H9 (cell line): Measurements from ENCODE around the gene SYNGR2. TPM values are rescaled to one million over a fixed set of nuclear protein-coding genes. Genes with fewer than 3 reads are reported as not detected.
A peak's percentile ranks its signal among the peaks of the same experiment; 100 is the strongest.

ENCODE experiments used
- DNase-seq: peaks from one replicate; pipeline ENCODE4 v3.0.0-alpha.2; 2017
- H2AFZ ChIP-seq: one replicate; pipeline ENCODE4 v1.6.1; 2013; ENCODE audit warnings: mild to moderate bottlenecking, low read length, control low read depth, moderate library complexity
- H2AK5ac ChIP-seq: 2 replicates; pipeline ENCODE4 v1.6.1; 2013; ENCODE audit warnings: low read length, control low read depth, mixed read lengths; ENCODE audit not compliant: insufficient read length
- H2BK120ac ChIP-seq: one replicate; pipeline ENCODE4 v1.6.1; 2013; ENCODE audit warnings: low read depth, mild to moderate bottlenecking, low read length, control low read depth, inconsistent platforms; ENCODE audit not compliant: poor library complexity, severe bottlenecking
- H2BK12ac ChIP-seq: 2 replicates; pipeline ENCODE4 v1.6.1; 2013; ENCODE audit warnings: low read length, control low read depth, mixed read lengths, low read depth; ENCODE audit not compliant: insufficient read length
- H2BK15ac ChIP-seq: 2 replicates; pipeline ENCODE4 v1.6.1; 2013; ENCODE audit warnings: low read depth, low read length, control low read depth
- H2BK20ac ChIP-seq: one replicate; pipeline ENCODE4 v1.6.1; 2013; ENCODE audit warnings: low read depth, mild to moderate bottlenecking, low read length, control low read depth, inconsistent platforms; ENCODE audit not compliant: poor library complexity, severe bottlenecking
- H2BK5ac ChIP-seq: 2 replicates; pipeline ENCODE4 v1.6.1; 2013; ENCODE audit warnings: low read length, control low read depth, mixed read lengths; ENCODE audit not compliant: insufficient read length
- H3K14ac ChIP-seq: 2 replicates; pipeline ENCODE4 v1.6.1; 2013; ENCODE audit warnings: low read length, control low read depth; ENCODE audit not compliant: insufficient read depth
- H3K18ac ChIP-seq: 2 replicates; pipeline ENCODE4 v1.6.1; 2013; ENCODE audit warnings: low read depth, mild to moderate bottlenecking, mixed read lengths, low read length, control low read depth; ENCODE audit not compliant: insufficient read length
- H3K23ac ChIP-seq: 2 replicates; pipeline ENCODE4 v1.6.1; 2013; ENCODE audit warnings: low read length, control low read depth, mixed read lengths, low read depth; ENCODE audit not compliant: insufficient read length
- H3K23me2 ChIP-seq: 2 replicates; pipeline ENCODE4 v1.6.1; 2013; ENCODE audit warnings: low read depth, mild to moderate bottlenecking, mixed read lengths, low read length, control low read depth; ENCODE audit not compliant: insufficient read length, poor library complexity, severe bottlenecking
- H3K27ac ChIP-seq: 2 replicates; pipeline ENCODE4 v1.5.1; 2013; ENCODE audit warnings: low read length, control low read depth, mixed read lengths, low read depth; ENCODE audit not compliant: insufficient read length
- H3K27me3 ChIP-seq: 2 replicates; pipeline ENCODE4 v1.6.1; 2013; ENCODE audit warnings: low read length, control low read depth, inconsistent platforms; ENCODE audit not compliant: insufficient read depth
- H3K4ac ChIP-seq: 2 replicates; pipeline ENCODE4 v1.6.1; 2013; ENCODE audit warnings: low read depth, mild to moderate bottlenecking, control low read depth, inconsistent platforms, low read length, moderate library complexity
- H3K4me1 ChIP-seq: 2 replicates; pipeline ENCODE4 v1.6.1; 2013; ENCODE audit warnings: low read length, control low read depth, inconsistent platforms; ENCODE audit not compliant: insufficient read depth
- H3K4me2 ChIP-seq: 2 replicates; pipeline ENCODE4 v1.6.1; 2013; ENCODE audit warnings: low read length, control low read depth, mixed read lengths; ENCODE audit not compliant: insufficient read length, insufficient read depth
- H3K56ac ChIP-seq: 2 replicates; pipeline ENCODE4 v1.6.1; 2013; ENCODE audit warnings: low read depth, mild to moderate bottlenecking, mixed read lengths, low read length, control low read depth; ENCODE audit not compliant: insufficient read length
- H3K79me1 ChIP-seq: 2 replicates; pipeline ENCODE4 v1.6.1; 2013; ENCODE audit warnings: low read depth, mild to moderate bottlenecking, moderate library complexity, low read length, control low read depth, inconsistent platforms; ENCODE audit not compliant: insufficient read depth, poor library complexity, severe bottlenecking
- H3K79me2 ChIP-seq: 2 replicates; pipeline ENCODE4 v1.6.1; 2013; ENCODE audit warnings: low read length, control low read depth, inconsistent platforms; ENCODE audit not compliant: insufficient read depth
- H3K9ac ChIP-seq: 2 replicates; pipeline ENCODE4 v1.6.1; 2013; ENCODE audit warnings: low read length, control low read depth, mixed read lengths; ENCODE audit not compliant: insufficient read length; ENCODE audit errors: extremely low read depth
- H3K9me3 ChIP-seq: one replicate; pipeline ENCODE4 v1.6.1; 2013; ENCODE audit warnings: low read depth, low read length, inconsistent platforms; ENCODE audit not compliant: control insufficient read depth
- H3T11ph ChIP-seq: one replicate; pipeline ENCODE4 v1.6.1; 2013; ENCODE audit warnings: mild to moderate bottlenecking, low read length, control low read depth, inconsistent platforms
- H4K20me1 ChIP-seq: one replicate; pipeline ENCODE4 v1.6.1; 2013; ENCODE audit not compliant: control insufficient read depth, insufficient read length, insufficient read depth
- H4K5ac ChIP-seq: 2 replicates; pipeline ENCODE4 v1.6.1; 2013; ENCODE audit warnings: low read depth, mild to moderate bottlenecking, mixed read lengths, low read length, control low read depth; ENCODE audit not compliant: insufficient read length
- H4K8ac ChIP-seq: replicated peaks from 2 replicates; pipeline ENCODE4 v1.6.1; 2013; ENCODE audit warnings: low read length, control low read depth, mixed read lengths, low read depth; ENCODE audit not compliant: insufficient read length
- H4K91ac ChIP-seq: 2 replicates; pipeline ENCODE4 v1.6.1; 2013; ENCODE audit warnings: low read depth, mild to moderate bottlenecking, moderate library complexity, mixed read lengths, low read length, control low read depth; ENCODE audit not compliant: insufficient read length
- H3K27ac Mint-ChIP-seq, 3 experiments: 2 replicates in 2 of 3; 3 replicates in 1 of 3; pipeline ENCODE4 v1.8.0; 2020 to 2021; ENCODE audit warnings: mixed read lengths in 3 of 3, mild to moderate bottlenecking in 1 of 3, moderate library complexity in 1 of 3
- H3K27me3 Mint-ChIP-seq: 2 replicates; pipeline ENCODE4 v1.8.0; 2021; ENCODE audit warnings: low read depth, mild to moderate bottlenecking, moderate library complexity, mixed read lengths
- H3K36me3 Mint-ChIP-seq, 3 experiments: 2 replicates in 2 of 3; 3 replicates in 1 of 3; pipeline ENCODE4 v1.8.0; 2020 to 2021; ENCODE audit warnings: low read depth in 3 of 3, mixed read lengths in 3 of 3; ENCODE audit not compliant: insufficient read depth in 1 of 3
- H3K4me1 Mint-ChIP-seq, 2 experiments: 2 replicates each; pipeline ENCODE4 v1.8.0; 2020; ENCODE audit warnings: mixed read lengths in 2 of 2
- H3K4me3 Mint-ChIP-seq, 2 experiments: 2 replicates in 1 of 2; 3 replicates in 1 of 2; pipeline ENCODE4 v1.8.0; 2020 to 2021; ENCODE audit warnings: mild to moderate bottlenecking in 2 of 2, mixed read lengths in 2 of 2, moderate library complexity in 1 of 2
- H3K9me3 Mint-ChIP-seq, 2 experiments: 2 replicates in 1 of 2; 3 replicates in 1 of 2; pipeline ENCODE4 v1.8.0; 2020; ENCODE audit warnings: mild to moderate bottlenecking in 2 of 2, mixed read lengths in 2 of 2, moderate library complexity in 1 of 2
- CTCF ChIP-seq: fragments of 200-600 bp; sonication (generic); conservative IDR thresholded peaks from 3 replicates; pipeline ENCODE4 v1.8.0; 2021; ENCODE audit warnings: antibody characterized with exemption, mild to moderate bottlenecking
- WGBS: extraction: QIAGEN DNeasy Blood & Tissue Kit; methylation state at CpG from one replicate; pipeline ENCODE4 v1.1.7; 2013; ENCODE audit warnings: missing lambda C conversion rate, low lambda C conversion rate, mixed read lengths; ENCODE audit not compliant: insufficient read length; ENCODE audit errors: extremely low coverage; 5-methylcytosine and 5-hydroxymethylcytosine counted together
- total RNA-seq: library from RNA; stranded (reverse); gene quantifications from 2 replicates; pipeline ENCODE4 v1.2.1, GENCODE V29; 2021

SYNGR2 gene
- total RNA-seq, 1 experiment from 2014 or later, result 41.0 TPM

DNA sequence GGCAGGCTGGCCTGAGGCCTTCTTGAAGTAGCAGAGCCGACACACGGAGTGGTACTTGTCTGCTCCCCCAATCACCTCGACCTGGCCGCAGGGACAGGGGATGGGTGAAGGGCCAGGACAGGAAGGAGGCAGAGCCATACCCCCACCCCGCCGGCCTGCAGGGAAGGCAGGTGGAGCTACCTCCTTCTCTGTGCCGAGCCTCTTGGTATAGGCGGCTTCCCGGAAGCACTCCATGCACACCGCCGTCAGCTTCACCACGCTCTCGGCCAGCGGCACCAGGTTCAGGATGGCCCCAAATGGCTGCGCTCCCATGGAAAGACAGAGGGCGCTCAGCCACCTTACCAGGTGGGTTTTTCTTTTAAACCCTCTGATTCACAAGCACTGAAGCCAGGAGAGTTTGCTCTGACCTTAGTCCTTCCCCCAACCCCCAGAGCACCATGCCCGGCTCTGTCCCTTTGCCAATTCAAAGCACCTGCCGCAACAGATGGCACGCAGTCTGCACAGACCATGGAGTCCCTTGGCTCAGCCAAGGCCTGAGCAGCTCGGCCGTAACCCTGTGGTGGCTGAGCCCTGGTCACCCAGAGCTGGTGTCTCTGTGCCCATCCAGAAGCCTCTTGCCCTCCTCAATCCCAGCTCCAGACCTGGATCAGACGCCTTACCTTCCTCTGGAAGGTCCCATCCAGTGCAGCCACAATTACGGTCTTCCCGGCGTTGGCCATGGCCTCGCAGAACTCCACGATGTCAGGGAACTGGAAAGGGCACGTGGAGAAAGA lies 6.7 kb downstream of the SYNGR2 start:
- H4K20me1 ChIP-seq, result no peaks in the 10 kb centered on the region
- peak overlapping the region; percentile 58 to 79 (median 79); a peak in 5 of 7 replicates for H3K27ac Mint-ChIP-seq
- no peaks in the 10 kb centered on the region; the same call in 1 of the 2 replicates for H3K27me3 Mint-ChIP-seq
- no peak overlapping the region for H3K18ac ChIP-seq
- no peak overlapping the region for H3K4ac ChIP-seq
- no peaks in the 10 kb centered on the region; the same call in 1 of the 2 replicates for H3K4me1 ChIP-seq
- H3K23ac ChIP-seq, result no peak overlapping the region
- H4K5ac ChIP-seq, result no peak overlapping the region
- TF ChIP-seq CTCF, result peak; percentile 63
- no peak overlapping the region for H2BK20ac ChIP-seq
- H3K36me3 Mint-ChIP-seq, result peaks cover 37 to 72% (median 59%) of the 10 kb centered on the region in 3 experiments
- WGBS, result no CpG with 5 or more reads among the region's 28 CpGs
- H3K27ac ChIP-seq, result no peak overlapping the region
- no peak overlapping the region for H2AFZ ChIP-seq
- no peak overlapping the region; the same call in 1 of the 2 replicates for H3K14ac ChIP-seq
- no peak overlapping the region for H3T11ph ChIP-seq
- H2BK12ac ChIP-seq, result no peak overlapping the region
- H3K4me2 ChIP-seq, result no peak overlapping the region
- peak overlapping the region in 1 of 2 experiments; percentile 56; a peak in 1 of 5 replicates for H3K4me3 Mint-ChIP-seq
- no peaks in the 10 kb centered on the region; a peak in 1 of 5 replicates for H3K9me3 Mint-ChIP-seq
- H2BK120ac ChIP-seq, result no peak overlapping the region
- no peak overlapping the region for H4K8ac ChIP-seq
- no peaks in the 10 kb centered on the region for H3K9me3 ChIP-seq
- H3K27me3 ChIP-seq, result no peaks in the 10 kb centered on the region
- no peak overlapping the region for H3K9ac ChIP-seq
- no peak overlapping the region for H2BK5ac ChIP-seq
- H3K23me2 ChIP-seq, result no peaks in the 10 kb centered on the region
- H2BK15ac ChIP-seq, result no peak overlapping the region
- H4K91ac ChIP-seq, result no peak overlapping the region
- peak; percentile 84 for DNase-seq
- no peaks in the 10 kb centered on the region for H3K79me1 ChIP-seq
- H3K4me1 Mint-ChIP-seq, result peaks cover 26 to 46% of the 10 kb centered on the region in 2 experiments
- H3K56ac ChIP-seq, result no peak overlapping the region
- H3K79me2 ChIP-seq, result no peaks in the 10 kb centered on the region
- H2AK5ac ChIP-seq, result no peak overlapping the region
